Endometrial microvascular endothelial cells (primary cell): ENCODE data around the gene FOSL2. TPM values are rescaled to one million over a fixed set of nuclear protein-coding genes. Genes with fewer than 3 reads are reported as not detected.

ENCODE experiments used
- in situ Hi-C: cut with HindIII; loops from 2 replicates; pipeline ENCODE4 v1.10.0; 2017; ENCODE audit warnings: low sequenced_read_pairs, low pct_unique_long_range_greater_than_20kb; ENCODE audit errors: inconsistent ontology term
- total RNA-seq: library from RNA; depleted of rRNA; stranded (reverse); fragments of >200 nt; gene quantifications from one replicate; pipeline ENCODE4 v1.2.3, GENCODE V29; 2015; ENCODE audit errors: inconsistent ontology term

FOSL2 gene
- total RNA-seq, 1 donor from 2014 or later: 70.6 TPM

DNA sequence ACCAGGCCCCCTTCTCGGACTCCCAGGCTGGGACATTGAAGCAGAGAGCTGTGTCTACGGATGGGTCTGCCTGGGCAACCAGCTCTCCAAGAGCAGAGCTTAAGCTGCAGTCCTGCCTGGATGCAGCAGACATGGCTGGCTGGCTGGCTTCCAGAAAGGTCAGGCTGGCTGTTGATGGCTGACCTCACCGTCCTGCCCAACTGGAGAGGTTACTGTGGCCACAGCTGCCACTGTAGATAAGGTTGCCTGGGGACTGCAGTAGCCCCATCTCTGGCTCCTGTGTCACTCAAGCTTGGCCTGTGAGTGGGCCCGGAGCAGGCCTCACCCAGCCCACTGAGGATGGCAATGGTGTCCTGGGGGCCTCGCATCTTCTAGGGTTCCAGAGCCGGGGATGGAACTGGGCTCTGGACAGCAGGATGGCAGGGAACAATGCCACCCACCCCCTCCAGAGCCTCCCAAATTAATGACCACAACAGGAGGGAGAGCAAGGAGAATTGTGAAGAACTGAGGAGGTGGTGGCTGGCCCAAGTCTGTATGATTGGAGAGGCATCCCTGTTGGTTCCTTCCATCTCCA is 37.0 kb upstream of the FOSL2 start:
- in situ Hi-C loops: no loop called here

GRCh38 chr2:28356095-28356911 is 36.4 kb upstream of the FOSL2 start:
- in situ Hi-C loops: no loop called here

- in situ Hi-C loops: no loop called here
Measured at GRCh38 chr2:28357055-28357454, 35.6 kb upstream of the FOSL2 start.

- in situ Hi-C loops: no loop called here
Measured at GRCh38 chr2:28357948-28358667, 34.5 kb upstream of the FOSL2 start.

- in situ Hi-C loops: no loop called here
Measured at GRCh38 chr2:28358668-28359201, 33.9 kb upstream of the FOSL2 start.

GRCh38 chr2:28359222-28360057 is 33.2 kb upstream of the FOSL2 start:
- in situ Hi-C loops: no loop called here

GRCh38 chr2:28360058-28360717 is 32.5 kb upstream of the FOSL2 start:
- in situ Hi-C loops: no loop called here

DNA sequence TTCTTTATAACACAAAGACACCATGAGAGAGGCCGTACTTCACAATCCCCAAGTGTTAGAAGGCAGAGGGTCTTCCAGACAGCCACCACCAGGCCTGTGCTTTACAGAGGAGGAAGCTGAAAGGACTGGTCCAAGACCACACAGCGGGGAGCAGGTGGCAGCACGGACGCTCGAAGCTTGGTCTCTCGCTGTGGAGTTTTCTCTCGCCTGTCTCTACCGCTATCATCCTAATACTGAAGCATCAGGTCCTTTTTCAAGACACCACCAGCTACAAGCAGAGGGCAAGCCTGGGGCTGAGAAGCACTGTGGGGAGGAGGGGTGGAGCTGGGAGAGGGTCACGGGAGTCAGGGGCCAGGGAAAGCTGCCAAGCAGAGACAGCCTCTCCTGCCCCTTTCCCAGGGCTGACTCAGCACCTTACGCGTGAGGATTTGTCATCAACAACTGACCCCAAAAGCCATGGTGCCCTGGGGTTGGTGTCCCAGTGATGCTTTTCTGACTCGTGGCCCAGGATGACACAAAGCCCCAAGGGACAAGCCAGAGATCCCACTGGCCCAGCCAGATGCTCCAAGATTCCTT is 31.9 kb upstream of the FOSL2 start:
- in situ Hi-C loops: no loop called here

DNA sequence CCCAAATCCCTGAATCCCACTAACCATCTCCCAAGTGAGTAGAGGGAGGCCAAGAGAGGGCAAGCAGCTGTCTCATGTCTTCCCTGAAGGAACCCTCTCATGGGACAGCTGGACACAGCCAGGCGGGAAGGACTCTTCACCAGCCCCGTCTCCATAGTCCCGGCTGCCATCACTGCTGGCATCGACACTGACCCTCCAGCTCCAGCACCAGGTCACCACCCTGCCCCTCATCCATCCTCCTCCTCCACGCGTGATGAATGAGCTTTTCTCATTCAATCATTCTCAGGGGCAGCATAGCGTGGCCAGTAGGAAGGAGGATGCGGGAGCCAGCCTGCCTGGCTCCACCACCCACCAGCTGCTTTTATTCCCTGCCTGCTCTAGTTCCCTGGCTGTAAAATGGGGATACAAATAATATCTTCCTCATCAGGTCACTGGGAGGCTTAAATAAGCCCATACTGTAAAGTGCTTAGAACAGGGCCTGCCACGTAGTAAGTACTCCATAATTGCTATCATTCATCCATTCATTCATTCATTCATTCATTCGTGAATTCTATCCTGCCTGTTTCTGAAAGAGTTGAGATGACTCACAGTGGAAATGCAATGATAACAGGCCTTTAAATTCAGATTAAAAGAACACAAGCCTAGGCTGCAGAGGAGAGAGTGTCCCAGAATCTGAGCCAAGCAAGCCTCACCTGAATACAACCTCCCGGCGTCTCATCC is 30.5 kb upstream of the FOSL2 start:
- in situ Hi-C loops: no loop called here

GRCh38 chr2:28362991-28363521 is 29.6 kb upstream of the FOSL2 start:
- in situ Hi-C loops: no loop called here

- in situ Hi-C loops: no loop called here
Measured at GRCh38 chr2:28363686-28364280, 28.9 kb upstream of the FOSL2 start.

DNA sequence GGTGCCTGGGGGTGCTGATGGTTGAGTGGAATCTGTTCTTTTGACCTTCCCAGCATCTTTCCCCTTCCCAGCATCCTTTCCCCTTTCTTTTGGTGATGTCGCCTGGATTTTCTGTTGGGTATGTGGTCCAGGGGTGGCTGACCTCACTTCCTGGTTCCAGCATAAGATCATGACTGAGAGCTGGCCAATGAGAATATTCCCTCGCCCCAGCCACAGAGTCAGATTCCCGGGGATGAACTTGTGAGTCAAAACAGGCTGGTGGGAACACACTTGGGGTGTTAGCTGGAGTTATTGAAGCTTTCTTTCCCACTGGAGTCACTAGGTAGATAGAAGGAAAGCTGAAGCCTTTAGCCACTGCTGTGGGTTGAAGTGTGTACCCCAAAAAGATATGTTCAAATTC is 28.0 kb upstream of the FOSL2 start:
- in situ Hi-C loops: no loop called here

DNA sequence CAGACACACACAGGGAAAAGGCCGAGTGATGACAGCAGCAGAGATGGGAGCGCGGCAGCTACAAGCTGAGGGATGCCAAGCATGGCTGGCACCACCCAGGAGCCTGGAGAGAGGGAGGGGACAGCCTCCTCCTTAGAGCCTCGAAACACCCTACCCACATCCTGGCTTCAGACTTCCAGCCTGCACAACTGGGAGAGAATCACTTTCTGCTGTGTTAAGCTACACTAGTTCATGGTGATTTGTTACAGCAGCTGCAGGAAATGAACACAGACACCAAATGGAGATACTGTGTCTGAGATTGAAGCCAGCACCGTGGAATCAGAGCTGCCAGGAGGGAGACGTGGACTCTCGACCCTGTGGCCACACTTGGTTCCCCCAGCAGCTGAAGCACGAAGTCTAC is 27.5 kb upstream of the FOSL2 start:
- in situ Hi-C loops: no loop called here

- in situ Hi-C loops: no loop called here
Measured at GRCh38 chr2:28366149-28366495, 26.5 kb upstream of the FOSL2 start.

- in situ Hi-C loops: no loop called here
Measured at GRCh38 chr2:28366496-28367282, 26.0 kb upstream of the FOSL2 start.

GRCh38 chr2:28367667-28368356 is 24.8 kb upstream of the FOSL2 start:
- in situ Hi-C loops: no loop called here
